ENCODE data around the gene THTPA. TPM values are rescaled to one million over a fixed set of nuclear protein-coding genes. Genes with fewer than 3 reads are reported as not detected.

Gene THTPA
- total RNA-seq (10 to 100 TPM in 1 of 2 donors, 1 to 10 TPM in 1; 10.0 to 13.6 TPM), total RNA-seq (4.0 to 7.8 reads per million in 2 donors)

- peak; percentile 91 for ATAC-seq
- H3K27ac Mint-ChIP-seq, result peak within 1 kb of the TSS; percentile 95
- H3K27me3 Mint-ChIP-seq, result no peaks in the 10 kb centered on the region
- no peaks in the 10 kb centered on the region for H3K36me3 Mint-ChIP-seq (ENCODE audit: low read depth)
- peak within 1 kb of the TSS; percentile 96 for H3K4me3 Mint-ChIP-seq
- peaks cover 35% of the 10 kb centered on the region for H3K4me1 Mint-ChIP-seq
- no peaks in the 10 kb centered on the region for H3K9me3 ChIP-seq (ENCODE audit: control insufficient read depth, low read length, poor library complexity, severe bottlenecking)
- DNase-seq, result peak; percentile 80 to 89 (median 83)
These were observed at the start of gene THTPA for GRCh38 chr14:23555882-23556699. Gene THTPA, plus strand, starts transcription at chr14:23556271. Its CDS starts 487 bp downstream, at chr14:23556758.

- H3K27ac Mint-ChIP-seq, result peak overlapping the region; percentile 27
- DNase-seq, result no peak
- H3K36me3 Mint-ChIP-seq (ENCODE audit: low read depth), result peaks cover 6% of the 10 kb centered on the region
- ATAC-seq, result no peak
- no peaks in the 10 kb centered on the region for H3K9me3 ChIP-seq (ENCODE audit: control insufficient read depth, low read length, poor library complexity, severe bottlenecking)
- H3K27me3 Mint-ChIP-seq, result no peaks in the 10 kb centered on the region
- H3K4me3 Mint-ChIP-seq, result peak overlapping the region; percentile 86
- peaks cover 13% of the 10 kb centered on the region for H3K4me1 Mint-ChIP-seq
These were observed 43.9 kb upstream of the THTPA start for GRCh38 chr14:23512156-23512555.

GRCh38 chr14:23513005-23513817 is 42.9 kb upstream of the THTPA start:
- peaks cover 13% of the 10 kb centered on the region for H3K4me1 Mint-ChIP-seq
- H3K36me3 Mint-ChIP-seq (ENCODE audit: low read depth), result peaks cover 6% of the 10 kb centered on the region
- DNase-seq (no peak), ATAC-seq (no peak)
- H3K9me3 ChIP-seq (ENCODE audit: control insufficient read depth, low read length, poor library complexity, severe bottlenecking), result no peaks in the 10 kb centered on the region
- H3K4me3 Mint-ChIP-seq, result no peak overlapping the region
- no peak overlapping the region for H3K27ac Mint-ChIP-seq
- no peaks in the 10 kb centered on the region for H3K27me3 Mint-ChIP-seq

- no peaks in the 10 kb centered on the region for H3K9me3 ChIP-seq (ENCODE audit: control insufficient read depth, low read length, poor library complexity, severe bottlenecking)
- H3K4me1 Mint-ChIP-seq, result peaks cover 13% of the 10 kb centered on the region
- peaks cover 6% of the 10 kb centered on the region for H3K36me3 Mint-ChIP-seq (ENCODE audit: low read depth)
- DNase-seq (no peak), ATAC-seq (no peak)
- no peak overlapping the region for H3K4me3 Mint-ChIP-seq
- no peak overlapping the region for H3K27ac Mint-ChIP-seq
- no peaks in the 10 kb centered on the region for H3K27me3 Mint-ChIP-seq
These were observed 42.0 kb upstream of the THTPA start for GRCh38 chr14:23513818-23514643.

- peaks cover 6% of the 10 kb centered on the region for H3K36me3 Mint-ChIP-seq (ENCODE audit: low read depth)
These were observed 41.5 kb upstream of the THTPA start for GRCh38 chr14:23514644-23514957.

GRCh38 chr14:23517650-23518326 is 38.3 kb upstream of the THTPA start:
- H3K4me1 Mint-ChIP-seq, result peaks cover 5% of the 10 kb centered on the region
- ATAC-seq, result no peak

More at GRCh38 chr14:23514644-23514957, 41.5 kb upstream of the THTPA start:
- no peak for DNase-seq
- Mint-ChIP-seq H3K27ac (no peak overlapping the region), H3K27me3 (no peaks in the 10 kb centered on the region), H3K4me1 (peaks cover 13% of the 10 kb centered on the region), H3K4me3 (no peak overlapping the region)
- H3K9me3 ChIP-seq (ENCODE audit: control insufficient read depth, low read length, poor library complexity, severe bottlenecking), result no peaks in the 10 kb centered on the region
- ATAC-seq, result no peak

GRCh38 chr14:23518709-23519108 is 37.4 kb upstream of the THTPA start:
- ATAC-seq (no peak), DNase-seq (no peak)
- H3K9me3 ChIP-seq (ENCODE audit: control insufficient read depth, low read length, poor library complexity, severe bottlenecking), result no peaks in the 10 kb centered on the region
- Mint-ChIP-seq H3K27ac (no peak overlapping the region), H3K36me3 (ENCODE audit: low read depth) (peaks cover 2% of the 10 kb centered on the region), H3K4me3 (no peak overlapping the region), H3K4me1 (peaks cover 5% of the 10 kb centered on the region), H3K27me3 (no peaks in the 10 kb centered on the region)

More at GRCh38 chr14:23517650-23518326, 38.3 kb upstream of the THTPA start:
- Mint-ChIP-seq H3K4me3 (no peak overlapping the region), H3K27ac (no peak overlapping the region), H3K36me3 (ENCODE audit: low read depth) (peaks cover 5% of the 10 kb centered on the region), H3K27me3 (no peaks in the 10 kb centered on the region)
- DNase-seq, result no peak
- H3K9me3 ChIP-seq (ENCODE audit: control insufficient read depth, low read length, poor library complexity, severe bottlenecking), result no peaks in the 10 kb centered on the region

GRCh38 chr14:23520899-23521533 is 35.1 kb upstream of the THTPA start:
- ATAC-seq, result no peak
- no peak overlapping the region for H3K27ac Mint-ChIP-seq
- no peaks in the 10 kb centered on the region for H3K27me3 Mint-ChIP-seq
- no peaks in the 10 kb centered on the region for H3K9me3 ChIP-seq (ENCODE audit: control insufficient read depth, low read length, poor library complexity, severe bottlenecking)
- no peak overlapping the region for H3K4me3 Mint-ChIP-seq
- H3K36me3 Mint-ChIP-seq (ENCODE audit: low read depth), result peaks cover 2% of the 10 kb centered on the region
- no peak for DNase-seq
- H3K4me1 Mint-ChIP-seq, result peaks cover 5% of the 10 kb centered on the region

GRCh38 chr14:23521785-23522640 is 34.1 kb upstream of the THTPA start:
- DNase-seq (no peak), ATAC-seq (no peak)
- Mint-ChIP-seq H3K27me3 (no peaks in the 10 kb centered on the region), H3K36me3 (ENCODE audit: low read depth) (peaks cover 2% of the 10 kb centered on the region), H3K27ac (no peak overlapping the region), H3K4me1 (peaks cover 5% of the 10 kb centered on the region), H3K4me3 (no peak overlapping the region)
- no peaks in the 10 kb centered on the region for H3K9me3 ChIP-seq (ENCODE audit: control insufficient read depth, low read length, poor library complexity, severe bottlenecking)

GRCh38 chr14:23522643-23523198 is 33.4 kb upstream of the THTPA start:
- no peak for DNase-seq
- H3K9me3 ChIP-seq (ENCODE audit: control insufficient read depth, low read length, poor library complexity, severe bottlenecking), result no peaks in the 10 kb centered on the region
- Mint-ChIP-seq H3K27me3 (no peaks in the 10 kb centered on the region), H3K36me3 (ENCODE audit: low read depth) (peaks cover 2% of the 10 kb centered on the region), H3K4me3 (no peak overlapping the region), H3K27ac (no peak overlapping the region), H3K4me1 (peaks cover 5% of the 10 kb centered on the region)
- no peak for ATAC-seq

GRCh38 chr14:23523229-23524016 is 32.6 kb upstream of the THTPA start:
- H3K4me3 Mint-ChIP-seq, result no peak overlapping the region
- DNase-seq, result no peak

More at GRCh38 chr14:23523229-23524016, 32.6 kb upstream of the THTPA start:
- H3K27me3 Mint-ChIP-seq, result no peaks in the 10 kb centered on the region
- H3K4me1 Mint-ChIP-seq, result peaks cover 5% of the 10 kb centered on the region
- no peaks in the 10 kb centered on the region for H3K9me3 ChIP-seq (ENCODE audit: control insufficient read depth, low read length, poor library complexity, severe bottlenecking)
- ATAC-seq, result no peak
- no peak overlapping the region for H3K27ac Mint-ChIP-seq
- peaks cover 2% of the 10 kb centered on the region for H3K36me3 Mint-ChIP-seq (ENCODE audit: low read depth)

All from T-helper 17 cell (primary cell).